Subcutaneous adipose tissue (tissue), 4 donors: ENCODE data around the gene TLR1. TPM values are rescaled to one million over a fixed set of nuclear protein-coding genes. Genes with fewer than 3 reads are reported as not detected.

Source experiments
- CTCF ChIP-seq: fragments of 450-650 bp; IDR thresholded peaks from one replicate; pipeline ENCODE4 v1.5.1; 2016; ENCODE audit warnings: low read depth, mild to moderate bottlenecking, control low read depth, antibody characterized with exemption, moderate library complexity
- total RNA-seq, 4 donors: library from RNA; depleted of rRNA; stranded (reverse); fragments of >200 nt; gene quantifications; one replicate each; pipeline ENCODE4 v1.1.0, GENCODE V29; 2016

The TLR1 gene
- total RNA-seq, 4 donors from 2014 or later, result 8.1 to 70.2 (median 32.1) TPM

DNA sequence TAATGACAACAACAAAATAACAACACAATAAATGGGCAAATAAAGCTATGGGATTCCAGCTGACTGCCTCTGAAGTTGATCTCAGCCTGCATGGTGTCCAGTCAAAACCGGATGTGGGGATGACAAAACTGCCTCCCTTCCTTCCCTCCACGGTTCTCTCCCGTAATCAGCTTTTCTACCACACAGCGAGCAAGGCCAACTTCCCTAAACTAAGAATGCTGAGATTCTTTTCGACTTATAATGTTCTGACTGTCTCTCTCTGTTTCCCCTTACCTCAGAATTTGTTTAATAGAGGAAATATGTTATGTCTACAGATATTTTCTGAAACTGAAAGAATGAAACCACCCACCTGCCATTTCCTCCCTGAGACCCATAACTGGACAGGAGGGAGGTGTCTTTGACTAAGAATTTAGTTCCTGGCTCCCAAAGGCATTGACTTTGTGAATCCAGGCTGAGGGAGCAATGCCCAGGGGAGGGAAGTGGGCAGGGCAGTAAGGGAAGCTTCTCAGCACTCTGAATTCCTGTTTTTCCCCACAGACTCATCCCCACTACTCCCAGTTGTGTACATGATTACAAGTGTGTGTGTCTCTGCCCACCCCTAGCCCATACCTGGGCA lies 1.0 kb upstream of the TLR1 start:
- TF ChIP-seq CTCF, result no peak

DNA sequence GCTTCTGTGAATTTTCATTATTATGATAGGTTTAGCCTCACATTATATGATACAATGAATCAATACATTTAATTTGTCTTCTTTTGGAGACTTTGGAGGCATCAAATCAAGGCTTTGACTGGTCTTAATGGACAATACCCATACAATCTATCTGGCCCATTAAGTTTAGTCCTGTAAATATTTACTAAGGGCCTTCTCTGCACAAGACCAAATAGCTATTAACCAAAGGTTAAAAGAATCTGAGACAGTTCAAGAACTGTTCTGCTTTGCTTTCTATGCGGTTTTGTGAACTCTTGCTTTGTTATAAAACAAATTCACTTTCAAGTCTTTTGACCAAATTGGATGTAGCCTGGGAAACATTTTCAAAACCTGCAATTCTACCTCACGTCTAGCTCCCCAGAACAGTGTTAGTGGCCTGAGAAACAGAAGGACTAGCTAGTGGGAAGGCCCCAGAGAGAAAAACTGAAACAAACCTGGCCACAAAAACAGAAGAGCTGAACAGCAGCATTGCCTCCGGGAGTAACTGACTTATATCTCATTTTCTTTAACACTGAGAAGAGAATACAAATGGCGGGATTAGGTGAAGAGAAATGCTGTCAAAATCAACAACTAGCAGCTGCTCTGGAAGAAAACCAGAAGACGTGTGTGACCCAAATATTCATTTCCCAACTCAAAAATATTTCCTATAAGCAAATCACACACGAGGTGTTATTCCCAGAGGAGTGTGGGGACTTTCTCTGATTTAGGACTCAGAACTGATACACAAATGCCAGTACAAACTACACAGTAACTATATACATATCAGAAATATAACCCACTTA lies 548 bp downstream of the TLR1 start:
- TF ChIP-seq CTCF, result no peak

- no peak for TF ChIP-seq CTCF
Measured at GRCh38 chr4:38802561-38803355, 1.8 kb downstream of the TLR1 start.

- TF ChIP-seq CTCF, result no peak
Measured at GRCh38 chr4:38800961-38801450, 3.6 kb downstream of the TLR1 start.

- TF ChIP-seq CTCF, result no peak
Measured at GRCh38 chr4:38800366-38800765, 4.2 kb downstream of the TLR1 start.

DNA sequence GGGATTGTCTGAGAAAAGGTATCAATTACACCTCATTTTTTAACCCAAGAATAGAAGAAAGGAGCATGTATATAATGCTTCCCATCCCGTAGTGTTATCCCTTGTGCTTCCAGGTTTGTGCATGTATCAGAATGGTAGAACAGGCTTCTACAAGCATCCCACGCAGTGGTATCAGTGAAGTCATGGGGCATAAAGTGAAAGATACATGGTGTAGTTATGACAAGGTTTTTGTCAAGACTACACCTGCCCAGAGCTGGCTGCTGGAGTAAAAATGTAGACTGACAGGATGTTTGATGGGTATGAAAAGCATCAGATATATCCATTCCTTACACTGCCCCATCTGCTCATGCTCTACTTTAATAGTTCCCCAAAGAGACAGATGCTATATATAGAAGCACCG lies 9.5 kb downstream of the TLR1 start:
- no peak for TF ChIP-seq CTCF

DNA sequence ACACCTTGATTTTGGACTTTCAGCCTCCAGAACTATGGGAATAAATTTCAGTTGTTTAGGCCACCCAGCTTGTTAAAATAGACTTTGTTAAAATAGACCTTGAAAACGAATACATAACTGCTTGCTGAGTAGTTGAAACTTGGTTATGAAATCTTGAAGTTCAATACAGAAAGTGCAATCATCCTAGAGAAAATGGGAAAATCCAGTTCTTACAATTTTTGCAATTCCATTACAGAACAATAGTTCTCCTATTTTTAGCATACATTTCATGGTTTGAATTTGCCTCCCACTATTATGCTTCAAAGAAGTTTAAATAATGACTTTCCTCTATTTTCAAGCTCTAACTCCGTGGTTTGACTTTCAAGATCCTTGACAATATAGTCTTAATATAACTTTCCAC lies 10.5 kb downstream of the TLR1 start:
- no peak for TF ChIP-seq CTCF
